Smooth muscle cell of the coronary artery (primary cell): ENCODE measurements around the gene BAHCC1. TPM values are rescaled to one million over a fixed set of nuclear protein-coding genes. Genes with fewer than 3 reads are reported as not detected.

Experiments used
- total RNA-seq: library from RNA; depleted of rRNA; stranded (reverse); fragments of >200 nt; gene quantifications from 2 replicates; pipeline ENCODE4 v1.2.3, GENCODE V29; 2014; ENCODE audit warnings: low replicate concordance

The BAHCC1 gene
- 1.6 and 3.8 TPM in 2 replicates for total RNA-seq

DNA sequence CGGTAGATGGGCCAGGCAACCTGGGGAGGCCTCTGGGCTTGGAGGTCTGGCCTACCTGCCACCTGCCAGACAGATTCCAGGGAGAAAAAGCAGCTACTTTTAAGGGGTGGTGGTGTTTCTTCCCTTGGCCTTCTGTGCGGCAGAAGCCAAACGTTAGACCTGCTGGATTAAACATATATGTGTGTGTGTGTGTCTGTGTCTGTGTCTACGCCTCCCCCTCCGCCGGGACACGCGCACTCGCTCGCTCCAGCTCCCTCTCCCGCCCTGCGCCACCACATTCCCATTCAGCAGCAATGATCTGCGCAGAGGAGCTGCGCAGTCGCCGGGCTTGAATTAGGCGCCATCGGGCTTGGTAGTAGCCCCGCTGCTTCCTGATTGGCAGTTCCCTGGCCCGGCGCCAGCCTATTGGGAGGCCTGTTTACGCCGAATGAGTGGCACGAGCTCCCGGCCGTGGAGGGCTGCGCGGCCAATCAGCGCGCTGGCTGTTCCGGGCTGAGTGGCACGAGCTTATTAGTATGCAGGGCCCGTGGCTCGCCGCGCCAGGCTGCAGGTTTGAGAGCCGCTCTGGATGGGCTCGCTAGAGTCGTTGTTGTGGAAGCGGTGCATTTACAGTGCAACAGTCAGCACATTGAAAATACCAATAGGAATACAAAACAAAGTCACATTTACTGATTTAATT lies at the start of gene BAHCC1:
TSS of gene BAHCC1 (plus strand) at position 537 of the 679 bp plus-strand sequence. CDS start 4,283 bp downstream, outside the sequence.

GRCh38 chr17:81512562-81513371 lies 117.5 kb downstream of the BAHCC1 start, which contains the start of gene ACTG1:
Gene ACTG1, minus strand, starts transcription at chr17:81512799. Its CDS starts 445 bp downstream, at chr17:81512354.

Other genes starting within 250 kb of the BAHCC1 start
- not detected in 2 replicates for gene PVALEF, start 229.9 kb upstream of the BAHCC1 start, total RNA-seq
- gene AATK, start 229.2 kb upstream of the BAHCC1 start, total RNA-seq, result under 0.01 and 0.15 TPM in 2 replicates
- gene CEP131, start 172.5 kb upstream of the BAHCC1 start, total RNA-seq, result 10.6 and 12.3 TPM in 2 replicates
- gene TEPSIN, start 156.4 kb upstream of the BAHCC1 start, total RNA-seq, result 5.3 and 8.9 TPM in 2 replicates
- gene NDUFAF8, start 156.1 kb upstream of the BAHCC1 start, total RNA-seq, result 45.4 and 98.8 TPM in 2 replicates
- 62.0 and 70.7 TPM in 2 replicates for gene SLC38A10, start 100.2 kb upstream of the BAHCC1 start, total RNA-seq
- gene ACTG1, start 117.3 kb downstream of the BAHCC1 start, total RNA-seq, result 10,136 and 11,456 TPM in 2 replicates
- gene FSCN2, start 132.9 kb downstream of the BAHCC1 start, total RNA-seq, result 1.1 and 3.2 TPM in 2 replicates
- gene FAAP100, start 156.9 kb downstream of the BAHCC1 start, total RNA-seq, result 14.3 and 23.5 TPM in 2 replicates
- gene NPLOC4, start 241.7 kb downstream of the BAHCC1 start, total RNA-seq, result 79.9 and 84.7 TPM in 2 replicates
- gene TSPAN10, start 241.7 kb downstream of the BAHCC1 start, total RNA-seq, result 0.30 and 2.0 TPM in 2 replicates